ENCODE results near the gene LTB. TPM values are rescaled to one million over a fixed set of nuclear protein-coding genes. Genes with fewer than 3 reads are reported as not detected.

The LTB gene
- total and polyA plus RNA-seq, 9 of the 15 experiments (the other 6 are each of a cell fraction or from before 2014, with no cell fraction given), result 0.07 to 0.51 TPM; not detected in 7

DNA sequence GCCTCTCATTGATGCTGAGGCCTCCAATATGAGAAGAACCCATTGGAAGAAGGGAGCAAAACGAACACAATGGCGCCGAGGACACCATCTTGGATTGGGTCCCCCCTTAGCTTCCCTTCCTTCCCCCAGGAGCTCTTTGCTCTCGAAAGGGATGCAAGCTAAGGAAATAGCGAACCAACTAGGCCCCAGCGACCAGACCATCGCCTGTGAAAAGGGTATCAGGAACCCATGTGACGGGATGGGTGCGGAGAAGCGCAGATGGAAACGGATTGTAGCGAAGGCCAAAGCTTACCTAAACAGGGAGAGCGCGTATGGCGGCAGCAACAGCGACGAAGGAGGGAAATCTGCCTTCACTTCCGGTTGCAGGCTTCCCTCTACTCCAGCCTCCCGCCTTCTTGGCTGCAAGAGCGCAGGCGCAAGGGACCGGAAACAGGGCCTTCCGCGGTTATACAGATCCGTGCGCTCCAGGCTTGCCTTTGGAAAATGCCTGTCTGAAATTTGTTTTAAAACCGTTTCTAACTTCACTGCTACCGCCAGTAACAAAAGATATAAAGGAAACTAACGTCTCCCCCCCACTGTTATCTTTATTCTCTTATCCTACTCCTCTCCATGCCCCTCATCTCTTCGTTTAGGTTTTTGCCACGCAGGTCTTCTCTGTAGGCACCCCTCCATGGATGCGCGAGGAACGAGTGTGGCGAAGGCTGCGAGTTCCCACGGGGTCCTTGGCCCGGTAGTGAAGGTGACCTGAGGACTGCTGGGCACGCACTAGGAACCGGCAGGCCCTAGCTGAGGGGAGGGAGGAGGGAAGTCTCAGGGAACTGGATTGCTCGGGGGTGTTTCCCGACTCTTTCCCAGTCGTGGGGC lies 40.3 kb downstream of the LTB start, which contains the start of gene DDX39B (continued):
- TF ChIP-seq, protein P1, sequence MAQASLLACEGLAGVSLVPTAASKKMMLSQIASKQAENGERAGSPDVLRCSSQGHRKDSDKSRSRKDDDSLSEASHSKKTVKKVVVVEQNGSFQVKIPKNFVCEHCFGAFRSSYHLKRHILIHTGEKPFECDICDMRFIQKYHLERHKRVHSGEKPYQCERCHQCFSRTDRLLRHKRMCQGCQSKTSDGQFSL (CRISPR knock-in tag; IDR thresholded peaks at IDR 0.05), result peak; percentile 11; the same call in 1 of the 2 replicates
- TF ChIP-seq, protein P1 (tag; IDR thresholded peaks at IDR 0.05), result peak in 1 of 2 experiments; percentile 30; a peak in 1 of 4 replicates
- TF ChIP-seq TFAM (CRISPR knock-in tag; conservative IDR thresholded peaks at IDR 0.05) (no peak), CAMTA2 (CRISPR knock-in tag; conservative IDR thresholded peaks at IDR 0.05) (no peak), ZNF239 (CRISPR knock-in tag; IDR thresholded peaks at IDR 0.05) (no peak; the same call in 1 of the 2 replicates), ZNF311 (CRISPR knock-in tag; IDR thresholded peaks at IDR 0.05) (no peak), SNIP1 (IDR thresholded peaks at IDR 0.05; ENCODE audit: low read depth) (no peak), XRCC5 (IDR thresholded peaks at IDR 0.05; ENCODE audit: low read depth, low read length) (peak; percentile 61), TCF7 (IDR thresholded peaks at IDR 0.05; ENCODE audit: borderline replicate concordance) (no peak; the same call in 1 of the 2 replicates), TAF9B (IDR thresholded peaks at IDR 0.05; ENCODE audit: partially characterized antibody) (peak; percentile 100)
- TF ChIP-seq, protein P2, sequence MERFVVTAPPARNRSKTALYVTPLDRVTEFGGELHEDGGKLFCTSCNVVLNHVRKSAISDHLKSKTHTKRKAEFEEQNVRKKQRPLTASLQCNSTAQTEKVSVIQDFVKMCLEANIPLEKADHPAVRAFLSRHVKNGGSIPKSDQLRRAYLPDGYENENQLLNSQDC (CRISPR knock-in tag; IDR thresholded peaks at IDR 0.05), result no peak; the same call in 1 of the 2 replicates
- TF ChIP-seq, protein P3, sequence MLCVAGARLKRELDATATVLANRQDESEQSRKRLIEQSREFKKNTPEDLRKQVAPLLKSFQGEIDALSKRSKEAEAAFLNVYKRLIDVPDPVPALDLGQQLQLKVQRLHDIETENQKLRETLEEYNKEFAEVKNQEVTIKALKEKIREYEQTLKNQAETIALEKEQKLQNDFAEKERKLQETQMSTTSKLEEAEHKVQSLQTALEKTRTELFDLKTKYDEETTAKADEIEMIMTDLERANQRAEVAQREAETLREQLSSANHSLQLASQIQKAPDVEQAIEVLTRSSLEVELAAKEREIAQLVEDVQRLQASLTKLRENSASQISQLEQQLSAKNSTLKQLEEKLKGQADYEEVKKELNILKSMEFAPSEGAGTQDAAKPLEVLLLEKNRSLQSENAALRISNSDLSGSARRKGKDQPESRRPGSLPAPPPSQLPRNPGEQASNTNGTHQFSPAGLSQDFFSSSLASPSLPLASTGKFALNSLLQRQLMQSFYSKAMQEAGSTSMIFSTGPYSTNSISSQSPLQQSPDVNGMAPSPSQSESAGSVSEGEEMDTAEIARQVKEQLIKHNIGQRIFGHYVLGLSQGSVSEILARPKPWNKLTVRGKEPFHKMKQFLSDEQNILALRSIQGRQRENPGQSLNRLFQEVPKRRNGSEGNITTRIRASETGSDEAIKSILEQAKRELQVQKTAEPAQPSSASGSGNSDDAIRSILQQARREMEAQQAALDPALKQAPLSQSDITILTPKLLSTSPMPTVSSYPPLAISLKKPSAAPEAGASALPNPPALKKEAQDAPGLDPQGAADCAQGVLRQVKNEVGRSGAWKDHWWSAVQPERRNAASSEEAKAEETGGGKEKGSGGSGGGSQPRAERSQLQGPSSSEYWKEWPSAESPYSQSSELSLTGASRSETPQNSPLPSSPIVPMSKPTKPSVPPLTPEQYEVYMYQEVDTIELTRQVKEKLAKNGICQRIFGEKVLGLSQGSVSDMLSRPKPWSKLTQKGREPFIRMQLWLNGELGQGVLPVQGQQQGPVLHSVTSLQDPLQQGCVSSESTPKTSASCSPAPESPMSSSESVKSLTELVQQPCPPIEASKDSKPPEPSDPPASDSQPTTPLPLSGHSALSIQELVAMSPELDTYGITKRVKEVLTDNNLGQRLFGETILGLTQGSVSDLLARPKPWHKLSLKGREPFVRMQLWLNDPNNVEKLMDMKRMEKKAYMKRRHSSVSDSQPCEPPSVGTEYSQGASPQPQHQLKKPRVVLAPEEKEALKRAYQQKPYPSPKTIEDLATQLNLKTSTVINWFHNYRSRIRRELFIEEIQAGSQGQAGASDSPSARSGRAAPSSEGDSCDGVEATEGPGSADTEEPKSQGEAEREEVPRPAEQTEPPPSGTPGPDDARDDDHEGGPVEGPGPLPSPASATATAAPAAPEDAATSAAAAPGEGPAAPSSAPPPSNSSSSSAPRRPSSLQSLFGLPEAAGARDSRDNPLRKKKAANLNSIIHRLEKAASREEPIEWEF (CRISPR knock-in tag; IDR thresholded peaks at IDR 0.05), result no peak
- TF ChIP-seq, protein P4, sequence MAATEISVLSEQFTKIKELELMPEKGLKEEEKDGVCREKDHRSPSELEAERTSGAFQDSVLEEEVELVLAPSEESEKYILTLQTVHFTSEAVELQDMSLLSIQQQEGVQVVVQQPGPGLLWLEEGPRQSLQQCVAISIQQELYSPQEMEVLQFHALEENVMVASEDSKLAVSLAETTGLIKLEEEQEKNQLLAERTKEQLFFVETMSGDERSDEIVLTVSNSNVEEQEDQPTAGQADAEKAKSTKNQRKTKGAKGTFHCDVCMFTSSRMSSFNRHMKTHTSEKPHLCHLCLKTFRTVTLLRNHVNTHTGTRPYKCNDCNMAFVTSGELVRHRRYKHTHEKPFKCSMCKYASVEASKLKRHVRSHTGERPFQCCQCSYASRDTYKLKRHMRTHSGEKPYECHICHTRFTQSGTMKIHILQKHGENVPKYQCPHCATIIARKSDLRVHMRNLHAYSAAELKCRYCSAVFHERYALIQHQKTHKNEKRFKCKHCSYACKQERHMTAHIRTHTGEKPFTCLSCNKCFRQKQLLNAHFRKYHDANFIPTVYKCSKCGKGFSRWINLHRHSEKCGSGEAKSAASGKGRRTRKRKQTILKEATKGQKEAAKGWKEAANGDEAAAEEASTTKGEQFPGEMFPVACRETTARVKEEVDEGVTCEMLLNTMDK (IDR thresholded peaks at IDR 0.05; ENCODE audit: borderline replicate concordance, insufficient read depth, low read depth, low read length, poor library complexity, severe bottlenecking), result no peak

Measured in K562 (cell line).